ENCODE results near the gene EOMES. TPM values are rescaled to one million over a fixed set of nuclear protein-coding genes. Genes with fewer than 3 reads are reported as not detected.

Gene EOMES
- polyA plus RNA-seq, 1 donor (not counting 4 experiments of a cell fraction or from before 2014, with no cell fraction given): 1.6 TPM

- TF ChIP-seq CTCF (optimal IDR thresholded peaks at IDR 0.05 in 1 of 3, IDR thresholded peaks at IDR 0.05 in 1 of 3, conservative IDR thresholded peaks at IDR 0.05 in 1 of 3; ENCODE audit: extremely low read depth in 1 of 3, insufficient read depth in 2 of 3, low read length in 3 of 3) (no peak), EZH2 (IDR thresholded peaks at IDR 0.05; ENCODE audit: low read length) (no peak)
- Histone ChIP-seq H3K4me2 (ENCODE audit: control insufficient read depth, extremely low read depth, insufficient read depth, low read depth, low read length) (no peak overlapping the region), H3K4me3 (ENCODE audit: control insufficient read depth in 2 of 3, extremely low read depth in 1 of 3, insufficient read depth in 2 of 3, low read depth in 1 of 3, low read length in 3 of 3) (no peak overlapping the region), H2AFZ (ENCODE audit: control insufficient read depth, low read length) (peak overlapping the region; percentile 15), H3K9me3 (ENCODE audit: control insufficient read depth, low read depth, low read length) (no peaks in the 10 kb centered on the region), H3K9ac (ENCODE audit: control insufficient read depth, extremely low read depth, insufficient read depth, low read length) (no peak overlapping the region), H4K20me1 (ENCODE audit: control insufficient read depth, extremely low read depth, insufficient read depth, low read length) (no peaks in the 10 kb centered on the region), H3K27me3 (ENCODE audit: control insufficient read depth, extremely low read depth, insufficient read depth, low read length) (no peaks in the 10 kb centered on the region), H3K79me2 (ENCODE audit: control insufficient read depth, insufficient read depth, low read length) (no peaks in the 10 kb centered on the region), H3K36me3 (ENCODE audit: control insufficient read depth in 2 of 2, extremely low read depth in 1 of 2, insufficient read depth in 2 of 2, low read length in 2 of 2) (no peaks in the 10 kb centered on the region), H3K4me1 (ENCODE audit: control insufficient read depth, extremely low read depth, insufficient read depth, low read length) (peaks cover 44% of the 10 kb centered on the region), H3K27ac (ENCODE audit: control insufficient read depth, insufficient read depth, low read length) (no peak overlapping the region), H3K9me1 (ENCODE audit: control insufficient read depth, extremely low read depth, insufficient read depth, low read length) (no peaks in the 10 kb centered on the region)
- FAIRE-seq (no peak), DNase-seq (ENCODE audit: low read depth, low spot score) (no peak)
- dilution Hi-C loops (cut with MboI; ENCODE audit: extremely low pct_ligation_motif_present, low sequenced_read_pairs): no loop called here
Observed at GRCh38 chr3:27679691-27680090, 42.4 kb downstream of the EOMES start.

GRCh38 chr3:27678234-27678633 is 43.9 kb downstream of the EOMES start:
- Histone ChIP-seq H3K4me3 (ENCODE audit: control insufficient read depth in 2 of 3, extremely low read depth in 1 of 3, insufficient read depth in 2 of 3, low read depth in 1 of 3, low read length in 3 of 3) (no peak overlapping the region), H3K27ac (ENCODE audit: control insufficient read depth, insufficient read depth, low read length) (peak overlapping the region; percentile 72), H3K79me2 (ENCODE audit: control insufficient read depth, insufficient read depth, low read length) (no peaks in the 10 kb centered on the region), H2AFZ (ENCODE audit: control insufficient read depth, low read length) (no peak overlapping the region), H3K36me3 (ENCODE audit: control insufficient read depth in 2 of 2, extremely low read depth in 1 of 2, insufficient read depth in 2 of 2, low read length in 2 of 2) (no peaks in the 10 kb centered on the region), H3K4me1 (ENCODE audit: control insufficient read depth, extremely low read depth, insufficient read depth, low read length) (peaks cover 44% of the 10 kb centered on the region), H3K4me2 (ENCODE audit: control insufficient read depth, extremely low read depth, insufficient read depth, low read depth, low read length) (peak overlapping the region; percentile 35), H3K27me3 (ENCODE audit: control insufficient read depth, extremely low read depth, insufficient read depth, low read length) (no peaks in the 10 kb centered on the region), H3K9me3 (ENCODE audit: control insufficient read depth, low read depth, low read length) (no peaks in the 10 kb centered on the region), H3K9ac (ENCODE audit: control insufficient read depth, extremely low read depth, insufficient read depth, low read length) (no peak overlapping the region), H4K20me1 (ENCODE audit: control insufficient read depth, extremely low read depth, insufficient read depth, low read length) (no peaks in the 10 kb centered on the region), H3K9me1 (ENCODE audit: control insufficient read depth, extremely low read depth, insufficient read depth, low read length) (no peaks in the 10 kb centered on the region)
- TF ChIP-seq CTCF (optimal IDR thresholded peaks at IDR 0.05 in 1 of 3, IDR thresholded peaks at IDR 0.05 in 1 of 3, conservative IDR thresholded peaks at IDR 0.05 in 1 of 3; ENCODE audit: extremely low read depth in 1 of 3, insufficient read depth in 2 of 3, low read length in 3 of 3): no peak
- no peak for TF ChIP-seq EZH2 (IDR thresholded peaks at IDR 0.05; ENCODE audit: low read length)
- dilution Hi-C loops (cut with MboI; ENCODE audit: extremely low pct_ligation_motif_present, low sequenced_read_pairs): no loop called here
- FAIRE-seq (no peak), DNase-seq (ENCODE audit: low read depth, low spot score) (no peak)

Data from keratinocyte (primary cell).